Heart left ventricle (tissue), 13 donors: ENCODE measurements around the gene RNASE12.

Source experiments
- CTCF ChIP-seq, 12 donors: fragments of 200-600 bp; sonication (generic) in 4 of 12; IDR thresholded peaks; one replicate each; pipeline versions ENCODE4 v1.5.0 to v1.8.0; 2018 to 2022; ENCODE audit warnings: antibody characterized with exemption in 12 of 12, mild to moderate bottlenecking in 5 of 12
- POLR2A ChIP-seq, 2 donors: fragments of 450-650 bp; IDR thresholded peaks; one replicate each; pipeline ENCODE4 v1.6.1; 2017; ENCODE audit warnings: antibody characterized with exemption in 2 of 2, mild to moderate bottlenecking in 2 of 2, moderate library complexity in 2 of 2
- donor health status: ischemic (EF 13 %, LVEDD 7.1; RV severe dilation, severe dysfunction).
- donor health status: DM: no; HTN: yes; CAD: no.
- donor health status: DM: no; HTN: no; CAD: no.
- donor health status: ischemic (EF 25% LVEDD 6.9; RV normal size, moderate dysfunction).
- donor health status: ischemic (EF 25% LVEDD 5.7; RV mildly dilated, moderate dysfunction).
- donor health status: ischemic (EF 35%, LVEDD 5.7; RV mildly dilated, moderate dysfunction).
- donor health status: nonischemic (EF 11% LVEDD 7.7; RV severe dilation, severe dysfunction).
- donor health status: DM: yes; HTN: yes; CAD: no.
- donor health status: PGD.
- donor health status: ischemic (EF 29% LVEDD 5.4; RV normal size, mild dysfunction).
- donor health status: nonischemic (EF 23%, LVEDD 6.1; RV moderate dilation, normal function).

GRCh38 chr14:20557212-20557542 is 34.0 kb downstream of the RNASE12 start:
- no peak for TF ChIP-seq CTCF (IDR thresholded peaks at IDR 0.05)
- no peak for TF ChIP-seq POLR2A (IDR thresholded peaks at IDR 0.05)
